Measurements from ENCODE around the gene COQ9.

COQ9 gene

GRCh38 chr16:57481421-57481820 lies 34.1 kb downstream of the COQ9 start:
- DNase-seq (ENCODE audit: low spot score): no peak
- POLR2A ChIA-PET (ENCODE audit: low non-redundant PET): no interaction called here
- H3K27ac ChIP-seq: no peak overlapping the region
- no peak for TF ChIP-seq CTCF (conservative IDR thresholded peaks at IDR 0.05; ENCODE audit: low read depth)
- CTCF ChIA-PET: interaction anchor here (0.6 to 1.3 kb wide), 2 partner anchors 19 to 348 kb away, joined by 3 read pairs; partner anchors contain the start of gene POLR2C

GRCh38 chr16:57482845-57483545 lies 35.7 kb downstream of the COQ9 start:
- CTCF ChIA-PET: interaction anchor here (0.7 to 0.9 kb wide), 3 partner anchors 8 to 37 kb away, joined by 3 to 4 read pairs (median 3); no protein-coding TSS in a partner anchor

GRCh38 chr16:57483725-57484514 lies 36.6 kb downstream of the COQ9 start:
- TF ChIP-seq CTCF (conservative IDR thresholded peaks at IDR 0.05; ENCODE audit: low read depth): no peak
- no peak overlapping the region for H3K27ac ChIP-seq
- ChIA-PET CTCF (interaction anchor here (0.9 kb wide), 1 partner anchor 9 kb away, joined by 3 read pairs; no protein-coding TSS in a partner anchor), POLR2A (ENCODE audit: low non-redundant PET) (no interaction called here)
- no peak for DNase-seq (ENCODE audit: low spot score)

More at GRCh38 chr16:57482845-57483545, 35.7 kb downstream of the COQ9 start:
- TF ChIP-seq CTCF (conservative IDR thresholded peaks at IDR 0.05; ENCODE audit: low read depth): no peak
- H3K27ac ChIP-seq: no peak overlapping the region
- POLR2A ChIA-PET (ENCODE audit: low non-redundant PET): no interaction called here
- no peak for DNase-seq (ENCODE audit: low spot score)

- CTCF ChIA-PET: interaction anchor here (1.1 kb wide), 1 partner anchor 22 kb away, joined by 4 read pairs; the partner anchor contains the start of gene POLR2C
- TF ChIP-seq CTCF (conservative IDR thresholded peaks at IDR 0.05; ENCODE audit: low read depth): no peak
- DNase-seq (ENCODE audit: low spot score): no peak
- POLR2A ChIA-PET (ENCODE audit: low non-redundant PET): no interaction called here
- H3K27ac ChIP-seq: no peak overlapping the region
Observed at GRCh38 chr16:57484515-57485005, 37.3 kb downstream of the COQ9 start.

GRCh38 chr16:57485091-57485915 lies 38.0 kb downstream of the COQ9 start:
- DNase-seq (ENCODE audit: low spot score): no peak
- ChIA-PET POLR2A (ENCODE audit: low non-redundant PET) (interaction anchor here (1.0 kb wide), 1 partner anchor 23 kb away, joined by 3 read pairs; the partner anchor contains the start of gene POLR2C), CTCF (interaction anchor here (0.6 to 1.6 kb wide), 4 partner anchors 23 to 93 kb away, joined by 3 to 7 read pairs (median 4); partner anchors contain the start of gene POLR2C)
- H3K27ac ChIP-seq: peak overlapping the region; percentile 48; the same call in 1 of the 2 replicates
- no peak for TF ChIP-seq CTCF (conservative IDR thresholded peaks at IDR 0.05; ENCODE audit: low read depth)

All from RWPE1 (cell line).